22Rv1 (cell line): ENCODE results near the gene TREH.

Experiments
- CTCF ChIP-seq: fragments of 450-650 bp; IDR thresholded peaks from 2 replicates; pipeline ENCODE4 v1.5.1; 2017; ENCODE audit warnings: mild to moderate bottlenecking
- ZFX ChIP-seq: fragments of 450-650 bp; IDR thresholded peaks from 2 replicates; pipeline ENCODE4 v1.6.1; 2017; ENCODE audit warnings: antibody characterized with exemption, borderline replicate concordance

GRCh38 chr11:118694185-118694584 is 14.7 kb upstream of the TREH start:
- TF ChIP-seq CTCF = no peak
- no peak for TF ChIP-seq ZFX
